Measurements from ENCODE around the gene CARMIL3.

GRCh38 chr14:24096545-24097181 lies 44.9 kb downstream of the CARMIL3 start:
- TF ChIP-seq CTCF (conservative IDR thresholded peaks at IDR 0.05; ENCODE audit: low read depth, low read length), result no peak
- TF ChIP-seq EZH2 (IDR thresholded peaks at IDR 0.05; ENCODE audit: low read length, unreplicated experiment), result no peak
- no peak for TF ChIP-seq EZH2phosphoT487 (IDR thresholded peaks at IDR 0.05; ENCODE audit: borderline replicate concordance, low read length)
